ENCODE results near the gene SORCS2. TPM values are rescaled to one million over a fixed set of nuclear protein-coding genes. Genes with fewer than 3 reads are reported as not detected.

The SORCS2 gene
- total RNA-seq, 1 donor from 2014 or later, result 4.9 TPM

GRCh38 chr4:7522452-7523220, 330.3 kb downstream of the SORCS2 start:
- FAIRE-seq (no peak), DNase-seq (ENCODE audit: low spot score in 2 of 2) (no peak)

GRCh38 chr4:7523526-7523925, 331.2 kb downstream of the SORCS2 start:
- DNase-seq (ENCODE audit: low spot score in 2 of 2) (no peak), FAIRE-seq (no peak)

GRCh38 chr4:7524064-7524682, 331.8 kb downstream of the SORCS2 start:
- FAIRE-seq, result no peak
- no peak for DNase-seq (ENCODE audit: low spot score in 2 of 2)

GRCh38 chr4:7524843-7525242, 332.5 kb downstream of the SORCS2 start:
- DNase-seq (ENCODE audit: low spot score in 2 of 2) (no peak), FAIRE-seq (no peak)

GRCh38 chr4:7526491-7526890, 334.2 kb downstream of the SORCS2 start:
- no peak for DNase-seq (ENCODE audit: low spot score in 2 of 2)
- no peak for FAIRE-seq

GRCh38 chr4:7526929-7527535, 334.7 kb downstream of the SORCS2 start:
- no peak for FAIRE-seq
- DNase-seq (ENCODE audit: low spot score in 2 of 2), result no peak

- no peak for DNase-seq (ENCODE audit: low spot score in 2 of 2)
- no peak for FAIRE-seq
Observed at GRCh38 chr4:7529368-7530080, 337.2 kb downstream of the SORCS2 start.

- FAIRE-seq (no peak), DNase-seq (ENCODE audit: low spot score in 2 of 2) (no peak)
Observed at GRCh38 chr4:7530082-7530481, 337.7 kb downstream of the SORCS2 start.

- FAIRE-seq, result no peak
Observed at GRCh38 chr4:7530932-7531639, 338.7 kb downstream of the SORCS2 start.

GRCh38 chr4:7531640-7531994, 339.3 kb downstream of the SORCS2 start:
- no peak for FAIRE-seq
- DNase-seq (ENCODE audit: low spot score in 2 of 2), result no peak

More at GRCh38 chr4:7530932-7531639, 338.7 kb downstream of the SORCS2 start:
- DNase-seq (ENCODE audit: low spot score in 2 of 2), result no peak

- DNase-seq (ENCODE audit: low spot score in 2 of 2), result no peak
- FAIRE-seq, result no peak
Observed at GRCh38 chr4:7532043-7532442, 339.7 kb downstream of the SORCS2 start.

- FAIRE-seq (no peak), DNase-seq (ENCODE audit: low spot score in 2 of 2) (no peak)
Observed at GRCh38 chr4:7533267-7533666, 340.9 kb downstream of the SORCS2 start.

- DNase-seq (ENCODE audit: low spot score in 2 of 2), result no peak
- no peak for FAIRE-seq
Observed at GRCh38 chr4:7535094-7535493, 342.8 kb downstream of the SORCS2 start.

- no peak for FAIRE-seq
- DNase-seq (ENCODE audit: low spot score in 2 of 2), result no peak
Observed at GRCh38 chr4:7535619-7536018, 343.3 kb downstream of the SORCS2 start.

GRCh38 chr4:7536876-7537275, 344.5 kb downstream of the SORCS2 start:
- no peak for FAIRE-seq
- DNase-seq (ENCODE audit: low spot score in 2 of 2), result no peak

GRCh38 chr4:7537853-7538400, 345.6 kb downstream of the SORCS2 start:
- FAIRE-seq (no peak), DNase-seq (ENCODE audit: low spot score in 2 of 2) (no peak)

- FAIRE-seq (no peak), DNase-seq (ENCODE audit: low spot score in 2 of 2) (no peak)
Observed at GRCh38 chr4:7538518-7538917, 346.2 kb downstream of the SORCS2 start.

- no peak for FAIRE-seq
- DNase-seq (ENCODE audit: low spot score in 2 of 2), result no peak
Observed at GRCh38 chr4:7539186-7539585, 346.8 kb downstream of the SORCS2 start.

- FAIRE-seq, result no peak
Observed at GRCh38 chr4:7539659-7540058, 347.3 kb downstream of the SORCS2 start.

GRCh38 chr4:7540206-7540605, 347.9 kb downstream of the SORCS2 start:
- no peak for DNase-seq (ENCODE audit: low spot score in 2 of 2)
- no peak for FAIRE-seq

More at GRCh38 chr4:7539659-7540058, 347.3 kb downstream of the SORCS2 start:
- no peak for DNase-seq (ENCODE audit: low spot score in 2 of 2)
